ENCODE data around the gene SERPINB6. TPM values are rescaled to one million over a fixed set of nuclear protein-coding genes. Genes with fewer than 3 reads are reported as not detected.
A peak's percentile ranks its signal among the peaks of the same experiment; 100 is the strongest.
"Not testable (repeated sequence)": the region's sequence is repeated elsewhere in the genome, so short reads cannot be mapped to it uniquely, and the experiment has no call there.

The SERPINB6 gene
- total and polyA plus RNA-seq, 4 donors: 24.0 to 32.4 (median 31.8) TPM

GRCh38 chr6:2943564-2943955, 27.8 kb downstream of the SERPINB6 start:
- 84% methylated on average over 5 of the region's 5 CpGs for WGBS
- Histone ChIP-seq H3K9ac (ENCODE audit: low read depth in 1 of 2, low read length in 2 of 2) (no peak overlapping the region), H3K27me3 (ENCODE audit: control insufficient read depth in 4 of 4, insufficient read depth in 4 of 4, low read length in 3 of 4) (no peaks in the 10 kb centered on the region), H3K27ac (ENCODE audit: low read depth in 1 of 2, low read length in 2 of 2) (no peak overlapping the region), H3K4me3 (ENCODE audit: low read depth in 1 of 3, low read length in 3 of 3) (no peak overlapping the region), H3K9me3 (ENCODE audit: control insufficient read depth in 4 of 4, low read length in 3 of 4) (no peaks in the 10 kb centered on the region), H3K4me1 (ENCODE audit: control insufficient read depth in 4 of 4, insufficient read depth in 4 of 4, low read length in 3 of 4) (no peaks in the 10 kb centered on the region), H3K36me3 (ENCODE audit: control insufficient read depth in 4 of 4, insufficient read depth in 3 of 4, low read depth in 1 of 4, low read length in 3 of 4) (peaks cover 0 to 12% (median 5%) of the 10 kb centered on the region in 4 donors)
- DNase-seq (ENCODE audit: low spot score): no peak
- TF ChIP-seq, protein P1, sequence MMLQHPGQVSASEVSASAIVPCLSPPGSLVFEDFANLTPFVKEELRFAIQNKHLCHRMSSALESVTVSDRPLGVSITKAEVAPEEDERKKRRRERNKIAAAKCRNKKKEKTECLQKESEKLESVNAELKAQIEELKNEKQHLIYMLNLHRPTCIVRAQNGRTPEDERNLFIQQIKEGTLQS (IDR thresholded peaks at IDR 0.05): no peak
- TF ChIP-seq MAX (IDR thresholded peaks at IDR 0.05): no peak
- TF ChIP-seq REST (IDR thresholded peaks at IDR 0.05): no peak
- peak; percentile 6 for TF ChIP-seq NR2F2 (IDR thresholded peaks at IDR 0.05)
- no peak for TF ChIP-seq SP1 (IDR thresholded peaks at IDR 0.05)
- no peak for TF ChIP-seq FOXA2 (IDR thresholded peaks at IDR 0.05)

DNA sequence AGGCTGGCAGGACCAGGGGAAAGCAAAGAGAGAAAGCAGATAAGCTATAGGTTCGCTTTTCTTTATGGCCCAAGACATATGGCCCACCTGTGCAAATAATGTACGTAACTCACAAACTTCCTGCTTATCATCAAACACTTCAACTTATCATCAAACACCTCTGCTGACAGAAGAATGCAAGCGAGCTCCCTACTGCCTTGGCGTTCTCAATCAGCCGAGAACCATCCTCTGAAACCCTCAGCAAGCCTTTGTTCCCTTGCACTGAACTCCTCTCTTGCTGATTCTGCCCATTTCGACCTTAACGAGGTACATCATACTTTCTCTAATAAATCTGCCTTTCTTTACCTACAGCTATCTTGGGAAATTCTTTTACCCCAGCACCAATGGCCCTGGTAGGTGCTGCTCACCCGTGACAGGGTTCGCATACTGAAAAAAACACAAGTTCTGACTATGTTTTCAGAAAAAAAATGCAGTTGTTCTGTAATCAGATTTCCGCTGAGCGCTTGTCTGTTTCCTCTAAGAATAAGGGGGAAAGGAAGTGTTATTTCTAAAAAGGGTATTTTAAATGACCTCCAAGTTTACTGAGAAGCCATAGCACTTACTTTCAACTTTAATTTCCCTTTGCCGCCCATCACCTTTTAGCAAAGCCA, 28.3 kb downstream of the SERPINB6 start:
- WGBS: 59% methylated on average over 12 of the region's 12 CpGs
- no peaks in the 10 kb centered on the region for H3K27me3 ChIP-seq (ENCODE audit: control insufficient read depth in 4 of 4, insufficient read depth in 4 of 4, low read length in 3 of 4)
- H3K27ac ChIP-seq (ENCODE audit: low read depth in 1 of 2, low read length in 2 of 2): no peak overlapping the region
- DNase-seq (ENCODE audit: low spot score): no peak
- no peak overlapping the region for H3K9ac ChIP-seq (ENCODE audit: low read depth in 1 of 2, low read length in 2 of 2)
- TF ChIP-seq NR2F2 (IDR thresholded peaks at IDR 0.05) (peak; percentile 64), RXRA (IDR thresholded peaks at IDR 0.05) (no peak)
- H3K4me3 ChIP-seq (ENCODE audit: low read depth in 1 of 3, low read length in 3 of 3): no peak overlapping the region
- H3K36me3 ChIP-seq (ENCODE audit: control insufficient read depth in 4 of 4, insufficient read depth in 3 of 4, low read depth in 1 of 4, low read length in 3 of 4): peaks cover 0 to 8% (median 1%) of the 10 kb centered on the region in 4 donors
- H3K9me3 ChIP-seq (ENCODE audit: control insufficient read depth in 4 of 4, low read length in 3 of 4): no peaks in the 10 kb centered on the region
- H3K4me1 ChIP-seq (ENCODE audit: control insufficient read depth in 4 of 4, insufficient read depth in 4 of 4, low read length in 3 of 4): no peaks in the 10 kb centered on the region

DNA sequence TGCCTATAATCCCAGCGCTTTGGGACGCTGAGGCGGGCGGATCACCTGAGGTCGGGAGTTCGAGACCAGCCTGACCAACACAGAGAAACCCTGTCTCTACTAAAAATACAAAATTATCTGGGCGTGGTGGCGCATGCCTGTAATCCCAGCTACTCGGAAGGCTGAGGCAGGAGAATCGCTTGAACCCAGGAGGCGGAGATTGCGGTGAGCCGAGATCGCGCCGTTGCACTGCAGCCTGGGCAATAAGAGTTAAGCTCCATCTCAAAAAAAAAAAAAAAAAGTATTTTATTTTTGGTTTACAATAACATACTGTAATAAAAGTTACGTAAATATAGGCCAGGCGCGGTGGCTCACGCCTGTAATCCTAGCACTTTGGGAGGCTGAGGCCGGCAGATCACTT, 29.3 kb downstream of the SERPINB6 start:
- not testable (repeated sequence) for H3K9ac ChIP-seq (ENCODE audit: low read depth in 1 of 2, low read length in 2 of 2); H3K4me1 ChIP-seq (ENCODE audit: control insufficient read depth in 4 of 4, insufficient read depth in 4 of 4, low read length in 3 of 4); H3K27me3 ChIP-seq (ENCODE audit: control insufficient read depth in 4 of 4, insufficient read depth in 4 of 4, low read length in 3 of 4); H3K9me3 ChIP-seq (ENCODE audit: control insufficient read depth in 4 of 4, low read length in 3 of 4); H3K4me3 ChIP-seq (ENCODE audit: low read depth in 1 of 3, low read length in 3 of 3); H3K27ac ChIP-seq (ENCODE audit: low read depth in 1 of 2, low read length in 2 of 2); DNase-seq (ENCODE audit: low spot score); H3K36me3 ChIP-seq (ENCODE audit: control insufficient read depth in 4 of 4, insufficient read depth in 3 of 4, low read depth in 1 of 4, low read length in 3 of 4)
- WGBS: 95% methylated on average over 21 of the region's 21 CpGs

GRCh38 chr6:2940851-2941250, 30.5 kb downstream of the SERPINB6 start:
- Histone ChIP-seq H3K27me3 (ENCODE audit: control insufficient read depth in 4 of 4, insufficient read depth in 4 of 4, low read length in 3 of 4) (no peaks in the 10 kb centered on the region), H3K4me3 (ENCODE audit: low read depth in 1 of 3, low read length in 3 of 3) (no peak overlapping the region), H3K36me3 (ENCODE audit: control insufficient read depth in 4 of 4, insufficient read depth in 3 of 4, low read depth in 1 of 4, low read length in 3 of 4) (no peaks in the 10 kb centered on the region), H3K9me3 (ENCODE audit: control insufficient read depth in 4 of 4, low read length in 3 of 4) (no peaks in the 10 kb centered on the region), H3K4me1 (ENCODE audit: control insufficient read depth in 4 of 4, insufficient read depth in 4 of 4, low read length in 3 of 4) (no peaks in the 10 kb centered on the region), H3K27ac (ENCODE audit: low read depth in 1 of 2, low read length in 2 of 2) (no peak overlapping the region), H3K9ac (ENCODE audit: low read depth in 1 of 2, low read length in 2 of 2) (no peak overlapping the region)
- DNase-seq (ENCODE audit: low spot score): peak; percentile 0
- 92% methylated on average over 3 of the region's 3 CpGs for WGBS
- TF ChIP-seq JUND (IDR thresholded peaks at IDR 0.05) (no peak), ZBTB33 (IDR thresholded peaks at IDR 0.05) (no peak), GABPA (IDR thresholded peaks at IDR 0.05 in 1 of 2, conservative IDR thresholded peaks at IDR 0.05 in 1 of 2) (no peak), FOXA2 (IDR thresholded peaks at IDR 0.05) (no peak)
- TF ChIP-seq, protein P2, sequence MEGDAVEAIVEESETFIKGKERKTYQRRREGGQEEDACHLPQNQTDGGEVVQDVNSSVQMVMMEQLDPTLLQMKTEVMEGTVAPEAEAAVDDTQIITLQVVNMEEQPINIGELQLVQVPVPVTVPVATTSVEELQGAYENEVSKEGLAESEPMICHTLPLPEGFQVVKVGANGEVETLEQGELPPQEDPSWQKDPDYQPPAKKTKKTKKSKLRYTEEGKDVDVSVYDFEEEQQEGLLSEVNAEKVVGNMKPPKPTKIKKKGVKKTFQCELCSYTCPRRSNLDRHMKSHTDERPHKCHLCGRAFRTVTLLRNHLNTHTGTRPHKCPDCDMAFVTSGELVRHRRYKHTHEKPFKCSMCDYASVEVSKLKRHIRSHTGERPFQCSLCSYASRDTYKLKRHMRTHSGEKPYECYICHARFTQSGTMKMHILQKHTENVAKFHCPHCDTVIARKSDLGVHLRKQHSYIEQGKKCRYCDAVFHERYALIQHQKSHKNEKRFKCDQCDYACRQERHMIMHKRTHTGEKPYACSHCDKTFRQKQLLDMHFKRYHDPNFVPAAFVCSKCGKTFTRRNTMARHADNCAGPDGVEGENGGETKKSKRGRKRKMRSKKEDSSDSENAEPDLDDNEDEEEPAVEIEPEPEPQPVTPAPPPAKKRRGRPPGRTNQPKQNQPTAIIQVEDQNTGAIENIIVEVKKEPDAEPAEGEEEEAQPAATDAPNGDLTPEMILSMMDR (IDR thresholded peaks at IDR 0.05; ENCODE audit: low read depth, low read length, missing input control): no peak
